MCF 10A (cell line): ENCODE data around the gene ZFHX3. TPM values are rescaled to one million over a fixed set of nuclear protein-coding genes. Genes with fewer than 3 reads are reported as not detected.

Experiments used
- BruUV-seq: library from RNA; stranded (reverse); fragments of 400-500 nt; replicated peaks from 2 replicates; lab custom pipeline; 2021; lab: Mats Ljungman, UMichigan
- CTCF ChIA-PET: fragments of 300-600 bp; sonication (Branson Sonifier 250); formaldehyde crosslinking; extraction: SDS; loops from one replicate; lab custom pipeline; 2021; ENCODE audit warnings: antibody characterized with exemption, inconsistent platforms; lab: Yijun Ruan, JAX
- POLR2A ChIA-PET: fragments of 300-600, 350-650 bp; sonication (Branson Sonifier 250); formaldehyde crosslinking; extraction: SDS; loops from one replicate; lab custom pipeline; 2020; ENCODE audit warnings: antibody characterized with exemption, inconsistent platforms; lab: Yijun Ruan, JAX
- DNase-seq: peaks from one replicate; pipeline ENCODE4 v3.0.0-alpha.2; 2018; ENCODE audit not compliant: unreplicated experiment
- H3K27ac Mint-ChIP-seq: one replicate; pipeline ENCODE4 v1.8.0; 2022; ENCODE audit warnings: mild to moderate bottlenecking, low read depth, mixed read lengths; ENCODE audit not compliant: unreplicated experiment
- H3K27me3 Mint-ChIP-seq: one replicate; pipeline ENCODE4 v1.8.0; 2022; ENCODE audit warnings: mixed read lengths; ENCODE audit not compliant: insufficient read depth, unreplicated experiment
- H3K36me3 Mint-ChIP-seq: one replicate; pipeline ENCODE4 v1.8.0; 2022; ENCODE audit warnings: mild to moderate bottlenecking, moderate library complexity, mixed read lengths; ENCODE audit not compliant: insufficient read depth, unreplicated experiment
- H3K4me1 Mint-ChIP-seq: one replicate; pipeline ENCODE4 v1.8.0; 2022; ENCODE audit warnings: mixed read lengths; ENCODE audit not compliant: insufficient read depth, unreplicated experiment
- H3K4me3 Mint-ChIP-seq: one replicate; pipeline ENCODE4 v1.8.0; 2022; ENCODE audit warnings: mild to moderate bottlenecking, moderate library complexity, mixed read lengths; ENCODE audit not compliant: unreplicated experiment
- H3K9me3 Mint-ChIP-seq: one replicate; pipeline ENCODE4 v1.8.0; 2022; ENCODE audit warnings: mixed read lengths; ENCODE audit not compliant: unreplicated experiment
- intact Hi-C: fragments of 100-400 bp; cut with micrococcal nuclease; formaldehyde crosslinking; loops from 2 replicates; pipeline ENCODE4 v1.14.1; 2022
- total RNA-seq: library from RNA; stranded (reverse); gene quantifications from 2 replicates; pipeline ENCODE4 v1.2.3, GENCODE V29; 2022
- TF ChIP-seq, protein P1 (sequence below): fragments of 200-600 bp; IDR thresholded peaks from one replicate; pipeline ENCODE4 v1.8.0; 2022; ENCODE audit warnings: antibody characterized with exemption, mild to moderate bottlenecking; ENCODE audit not compliant: unreplicated experiment

The ZFHX3 gene
- total RNA-seq, 1 experiment from 2014 or later = 27.4 TPM

DNA sequence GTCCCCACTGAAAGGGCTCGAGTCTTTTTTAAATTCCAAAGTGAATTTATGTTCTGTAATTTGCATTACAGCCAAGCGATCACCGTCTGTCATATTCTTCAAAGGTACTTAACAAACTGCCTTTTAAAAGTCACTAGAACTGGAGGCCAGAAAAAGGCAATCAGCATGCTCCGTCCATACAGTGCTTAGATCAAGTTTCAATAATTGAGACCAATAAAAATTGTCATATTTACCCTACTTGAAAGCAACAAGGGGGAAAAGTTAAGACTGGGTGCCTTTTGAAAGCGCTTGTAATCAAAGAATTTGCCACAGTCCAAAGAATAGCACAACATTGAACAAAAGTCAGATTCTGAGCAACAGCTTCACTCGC is 9.0 kb upstream of the ZFHX3 start:
- no peak for DNase-seq
- no peaks in the 10 kb centered on the region for H3K9me3 Mint-ChIP-seq
- no peak overlapping the region for H3K27ac Mint-ChIP-seq
- H3K36me3 Mint-ChIP-seq = peaks cover 14% of the 10 kb centered on the region
- intact Hi-C loops = loop anchor here (1.0 to 10.0 kb wide), 7 partner anchors 55 to 392 kb away; no protein-coding TSS in a partner anchor
- H3K4me3 Mint-ChIP-seq = peak overlapping the region; percentile 87
- BruUV-seq = TSS peak; percentile 58
- CTCF ChIA-PET = interaction anchor here (0.6 to 2.3 kb wide), 9 partner anchors 54 to 961 kb away, joined by 3 to 9 read pairs (median 4); no protein-coding TSS in a partner anchor
- POLR2A ChIA-PET = interaction anchor here (0.6 to 10.2 kb wide), 16 partner anchors 10 to 963 kb away, joined by 3 to 111 read pairs (median 5); partner anchors contain the start of genes DHX38, TXNL4B and ZFHX3
- TF ChIP-seq, protein P1, sequence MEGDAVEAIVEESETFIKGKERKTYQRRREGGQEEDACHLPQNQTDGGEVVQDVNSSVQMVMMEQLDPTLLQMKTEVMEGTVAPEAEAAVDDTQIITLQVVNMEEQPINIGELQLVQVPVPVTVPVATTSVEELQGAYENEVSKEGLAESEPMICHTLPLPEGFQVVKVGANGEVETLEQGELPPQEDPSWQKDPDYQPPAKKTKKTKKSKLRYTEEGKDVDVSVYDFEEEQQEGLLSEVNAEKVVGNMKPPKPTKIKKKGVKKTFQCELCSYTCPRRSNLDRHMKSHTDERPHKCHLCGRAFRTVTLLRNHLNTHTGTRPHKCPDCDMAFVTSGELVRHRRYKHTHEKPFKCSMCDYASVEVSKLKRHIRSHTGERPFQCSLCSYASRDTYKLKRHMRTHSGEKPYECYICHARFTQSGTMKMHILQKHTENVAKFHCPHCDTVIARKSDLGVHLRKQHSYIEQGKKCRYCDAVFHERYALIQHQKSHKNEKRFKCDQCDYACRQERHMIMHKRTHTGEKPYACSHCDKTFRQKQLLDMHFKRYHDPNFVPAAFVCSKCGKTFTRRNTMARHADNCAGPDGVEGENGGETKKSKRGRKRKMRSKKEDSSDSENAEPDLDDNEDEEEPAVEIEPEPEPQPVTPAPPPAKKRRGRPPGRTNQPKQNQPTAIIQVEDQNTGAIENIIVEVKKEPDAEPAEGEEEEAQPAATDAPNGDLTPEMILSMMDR = no peak
- no peaks in the 10 kb centered on the region for H3K27me3 Mint-ChIP-seq
- H3K4me1 Mint-ChIP-seq = peaks cover 31% of the 10 kb centered on the region

DNA sequence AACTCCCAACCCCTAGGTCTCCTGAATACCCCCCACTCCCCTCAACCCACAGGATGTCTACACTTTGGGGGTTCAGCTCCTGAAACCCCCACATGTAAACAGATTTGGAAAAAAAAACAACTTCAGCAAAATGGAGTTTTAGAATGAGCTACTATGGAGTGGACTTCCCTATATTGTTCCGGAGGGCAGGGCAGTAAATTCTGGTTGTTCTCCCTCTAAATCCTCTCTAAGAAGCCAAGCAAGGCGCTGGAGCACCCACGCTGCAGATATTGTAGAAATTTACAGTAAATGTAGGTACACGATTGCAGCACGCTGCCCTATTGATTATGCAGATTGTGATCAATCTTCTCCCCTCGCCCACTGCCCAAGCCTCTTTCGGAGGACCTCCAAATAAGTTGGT is 8.5 kb upstream of the ZFHX3 start:
- no peaks in the 10 kb centered on the region for H3K9me3 Mint-ChIP-seq
- ChIA-PET POLR2A (interaction anchor here (0.6 to 10.2 kb wide), 20 partner anchors 10 to 963 kb away, joined by 3 to 111 read pairs (median 4); partner anchors contain the start of genes DHX38, TXNL4B and ZFHX3), CTCF (interaction anchor here (0.6 to 2.3 kb wide), 8 partner anchors 54 to 961 kb away, joined by 3 to 9 read pairs (median 4); no protein-coding TSS in a partner anchor)
- DNase-seq = no peak
- peak overlapping the region; percentile 87 for H3K4me3 Mint-ChIP-seq
- TF ChIP-seq, protein P1 = no peak
- no peaks in the 10 kb centered on the region for H3K27me3 Mint-ChIP-seq
- peaks cover 31% of the 10 kb centered on the region for H3K4me1 Mint-ChIP-seq
- H3K36me3 Mint-ChIP-seq = peaks cover 14% of the 10 kb centered on the region
- intact Hi-C loops = loop anchor here (1.0 to 10.0 kb wide), 7 partner anchors 56 to 392 kb away; no protein-coding TSS in a partner anchor
- H3K27ac Mint-ChIP-seq = no peak overlapping the region
- TSS peak; percentile 53 for BruUV-seq

GRCh38 chr16:73054813-73055482 is 7.0 kb upstream of the ZFHX3 start:
- BruUV-seq = no TSS peak
- H3K9me3 Mint-ChIP-seq = no peaks in the 10 kb centered on the region
- CTCF ChIA-PET = interaction anchor here (0.6 to 3.7 kb wide), 15 partner anchors 14 to 1492 kb away, joined by 3 to 19 read pairs (median 4); no protein-coding TSS in a partner anchor
- intact Hi-C loops = loop anchor here (5.0 to 10.0 kb wide), 4 partner anchors 57 to 390 kb away; no protein-coding TSS in a partner anchor
- H3K27ac Mint-ChIP-seq = no peak overlapping the region
- H3K27me3 Mint-ChIP-seq = no peaks in the 10 kb centered on the region
- peaks cover 30% of the 10 kb centered on the region for H3K4me1 Mint-ChIP-seq
- POLR2A ChIA-PET = interaction anchor here (0.6 to 10.2 kb wide), 17 partner anchors 8 to 1242 kb away, joined by 3 to 111 read pairs (median 5); partner anchors contain the start of gene ZFHX3
- peaks cover 14% of the 10 kb centered on the region for H3K36me3 Mint-ChIP-seq
- TF ChIP-seq, protein P1 = no peak
- H3K4me3 Mint-ChIP-seq = peak overlapping the region; percentile 87
- DNase-seq = peak; percentile 49

DNA sequence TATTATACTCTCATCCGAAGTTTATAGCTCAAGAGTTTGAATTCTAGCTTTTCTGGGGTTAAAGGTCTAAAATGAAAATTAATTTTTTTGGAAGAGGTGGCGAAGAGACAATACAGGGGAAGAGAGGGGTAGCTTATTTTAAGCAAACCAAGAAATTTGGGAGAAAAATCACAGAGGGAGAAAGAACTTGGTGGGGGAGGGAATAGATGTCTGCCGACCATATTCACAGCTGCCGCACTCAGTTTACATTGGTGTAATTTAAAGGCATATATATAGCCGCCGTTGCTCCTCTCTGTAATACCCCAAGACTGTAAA is 6.5 kb upstream of the ZFHX3 start:
- ChIA-PET CTCF (interaction anchor here (0.6 to 3.7 kb wide), 11 partner anchors 16 to 537 kb away, joined by 3 to 19 read pairs (median 4); no protein-coding TSS in a partner anchor), POLR2A (interaction anchor here (0.7 to 10.2 kb wide), 13 partner anchors 8 to 763 kb away, joined by 3 to 111 read pairs (median 9); partner anchors contain the start of gene ZFHX3)
- Mint-ChIP-seq H3K27me3 (no peaks in the 10 kb centered on the region), H3K4me3 (peak overlapping the region; percentile 87), H3K9me3 (no peaks in the 10 kb centered on the region), H3K36me3 (peaks cover 14% of the 10 kb centered on the region), H3K4me1 (peaks cover 25% of the 10 kb centered on the region), H3K27ac (no peak overlapping the region)
- DNase-seq = no peak
- TF ChIP-seq, protein P1 = no peak
- intact Hi-C loops = loop anchor here (10.0 kb wide), 1 partner anchor 390 kb away; no protein-coding TSS in a partner anchor
- no TSS peak for BruUV-seq
